Erythroblast (primary cell): ENCODE results near the gene CRNN.

Experiments
- GATA1 ChIP-seq: IDR thresholded peaks from 2 replicates; pipeline ENCODE4 v1.6.1; 2011; ENCODE audit warnings: low read depth, mild to moderate bottlenecking, control low read depth, low read length, moderate library complexity
- POLR2A ChIP-seq: IDR thresholded peaks from 2 replicates; pipeline ENCODE4 v1.6.1; 2011; ENCODE audit warnings: mild to moderate bottlenecking, low read length

- TF ChIP-seq POLR2A = no peak
- TF ChIP-seq GATA1 = no peak
These were observed 39.6 kb downstream of the CRNN start for GRCh38 chr1:152374451-152374850.
